ENCODE measurements around the gene MT1B. TPM values are rescaled to one million over a fixed set of nuclear protein-coding genes. Genes with fewer than 3 reads are reported as not detected.
"Not testable (repeated sequence)": the region's sequence is repeated elsewhere in the genome, so short reads cannot be mapped to it uniquely, and the experiment has no call there.

The MT1B gene
- total RNA-seq, 2 donors from 2014 or later = not detected

DNA sequence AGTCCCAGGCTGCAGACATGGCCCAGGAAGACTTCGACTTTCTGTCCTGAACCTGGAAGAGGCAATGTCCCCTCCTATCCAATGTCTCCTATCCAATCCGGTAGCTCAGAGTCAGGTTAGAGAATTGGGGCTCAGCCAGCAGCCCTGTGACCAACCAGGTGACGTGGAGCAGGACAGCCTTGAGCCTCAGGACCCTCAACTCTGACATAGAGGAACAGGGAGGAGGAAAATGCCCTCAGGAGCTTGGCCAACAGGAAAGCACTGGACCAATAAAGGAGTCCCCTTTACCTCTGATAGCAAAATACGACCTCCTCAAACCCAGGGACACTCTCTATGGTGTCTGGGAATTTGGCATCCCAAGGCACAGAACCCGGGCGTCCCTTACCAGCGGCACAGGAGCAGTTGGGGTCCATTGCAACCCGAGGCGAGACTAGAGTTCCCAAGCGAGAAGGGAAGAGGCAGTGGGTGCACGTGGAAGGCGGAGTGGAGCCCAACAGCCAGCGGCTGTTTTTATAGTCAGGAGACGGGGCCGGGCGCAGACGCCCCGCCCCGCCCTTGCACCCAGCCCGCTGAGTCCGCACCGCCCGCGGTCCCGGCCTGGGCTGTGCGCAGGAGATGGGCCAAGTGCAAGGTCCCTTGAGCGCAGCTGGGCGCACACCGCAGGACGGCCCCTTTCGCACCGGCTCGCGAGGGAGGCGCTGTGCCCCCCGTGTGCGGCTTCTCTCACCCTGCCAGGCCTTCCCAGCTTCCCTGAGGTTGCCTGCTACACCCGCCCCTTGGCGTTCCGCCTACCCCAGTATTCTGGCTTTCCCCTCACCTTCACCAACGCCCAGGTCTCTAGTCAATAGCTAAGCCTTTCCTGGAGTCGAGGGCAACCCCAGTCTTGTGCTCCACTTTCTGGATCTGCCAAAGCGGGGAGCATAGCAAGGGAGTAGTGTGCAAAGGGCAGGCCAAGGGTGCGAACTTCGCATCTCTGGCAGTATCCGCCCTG, 16.2 kb downstream of the MT1B start, which contains the start of gene MT1G:
TSS of gene MT1G (minus strand) at position 485 of the 991 bp plus-strand sequence. CDS start at position 413, 72 bp downstream.
- Histone ChIP-seq H3K27ac (no peak within 1 kb of the TSS), H3K27me3 (peaks cover 42% of the 10 kb centered on the region)
- intact Hi-C loops (cut with DNase I) = no loop called here

DNA sequence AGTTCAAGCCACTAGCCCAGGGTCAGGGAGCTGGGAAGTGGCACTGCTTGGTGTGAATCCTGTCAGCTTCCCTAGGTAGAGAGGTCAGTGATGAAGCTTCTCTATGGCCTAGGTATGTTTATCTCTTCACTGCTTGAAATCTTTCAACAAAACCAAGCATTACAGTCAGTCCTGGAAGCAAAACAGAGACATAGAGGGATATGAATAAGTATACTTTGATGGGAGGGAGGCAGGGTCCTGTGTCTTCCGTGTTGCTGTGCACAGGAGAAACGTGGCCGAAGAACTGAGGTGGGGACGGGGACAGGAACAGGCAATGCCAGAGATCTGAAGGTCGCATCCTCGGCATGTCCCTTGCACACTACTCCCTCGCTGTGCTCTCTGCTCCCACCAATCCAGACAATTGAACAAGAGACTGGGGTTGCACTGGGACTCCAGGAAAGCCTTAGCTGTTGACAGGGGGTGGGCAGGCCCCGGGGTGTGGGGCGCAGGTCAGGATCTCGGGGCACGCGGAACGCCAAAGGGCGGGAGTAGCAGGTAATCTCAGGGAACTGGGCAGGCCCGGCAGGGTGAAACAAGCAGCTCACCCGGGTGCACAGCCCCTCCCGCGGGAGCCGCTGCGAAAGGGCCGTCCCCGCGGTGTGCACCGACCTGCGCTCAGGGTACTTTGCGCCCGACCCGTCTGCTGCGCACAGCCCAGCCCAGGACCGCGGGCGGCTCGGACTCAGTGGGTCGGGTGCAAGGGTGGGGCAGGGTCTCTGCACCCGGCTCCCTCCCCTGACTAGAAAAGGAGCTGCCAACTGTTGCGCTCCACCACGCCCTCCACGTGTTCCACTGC, 17.5 kb downstream of the MT1B start, which contains the start of gene MT1H:
TSS of gene MT1H (plus strand) at position 810 of the 835 bp plus-strand sequence. CDS start 71 bp downstream, outside the sequence.
- H3K4me1 ChIP-seq = no peaks in the 10 kb centered on the region
- peaks cover 31% of the 10 kb centered on the region for H3K27me3 ChIP-seq
- H3K4me3 ChIP-seq = no peak within 1 kb of the TSS
- DNase-seq = peak; percentile 50
- H3K36me3 ChIP-seq = no peaks in the 10 kb centered on the region
- intact Hi-C loops (cut with DNase I) = no loop called here
- TF ChIP-seq, protein P1, sequence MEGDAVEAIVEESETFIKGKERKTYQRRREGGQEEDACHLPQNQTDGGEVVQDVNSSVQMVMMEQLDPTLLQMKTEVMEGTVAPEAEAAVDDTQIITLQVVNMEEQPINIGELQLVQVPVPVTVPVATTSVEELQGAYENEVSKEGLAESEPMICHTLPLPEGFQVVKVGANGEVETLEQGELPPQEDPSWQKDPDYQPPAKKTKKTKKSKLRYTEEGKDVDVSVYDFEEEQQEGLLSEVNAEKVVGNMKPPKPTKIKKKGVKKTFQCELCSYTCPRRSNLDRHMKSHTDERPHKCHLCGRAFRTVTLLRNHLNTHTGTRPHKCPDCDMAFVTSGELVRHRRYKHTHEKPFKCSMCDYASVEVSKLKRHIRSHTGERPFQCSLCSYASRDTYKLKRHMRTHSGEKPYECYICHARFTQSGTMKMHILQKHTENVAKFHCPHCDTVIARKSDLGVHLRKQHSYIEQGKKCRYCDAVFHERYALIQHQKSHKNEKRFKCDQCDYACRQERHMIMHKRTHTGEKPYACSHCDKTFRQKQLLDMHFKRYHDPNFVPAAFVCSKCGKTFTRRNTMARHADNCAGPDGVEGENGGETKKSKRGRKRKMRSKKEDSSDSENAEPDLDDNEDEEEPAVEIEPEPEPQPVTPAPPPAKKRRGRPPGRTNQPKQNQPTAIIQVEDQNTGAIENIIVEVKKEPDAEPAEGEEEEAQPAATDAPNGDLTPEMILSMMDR (IDR thresholded peaks at IDR 0.05) = no peak
- no peak within 1 kb of the TSS for H3K27ac ChIP-seq
- peak within 1 kb of the TSS in 1 of 2 donors; percentile 74 for H3K9ac ChIP-seq (ENCODE audit: low read depth in 2 of 2, low read length in 2 of 2)
- no peaks in the 10 kb centered on the region for H3K9me3 ChIP-seq

More for the DNA sequence above, 16.2 kb downstream of the MT1B start, which contains the start of gene MT1G:
- peak; percentile 80 for DNase-seq
- TF ChIP-seq, protein P1 (IDR thresholded peaks at IDR 0.05) = no peak
- Histone ChIP-seq H3K36me3 (no peaks in the 10 kb centered on the region), H3K9me3 (no peaks in the 10 kb centered on the region), H3K4me1 (no peaks in the 10 kb centered on the region), H3K9ac (ENCODE audit: low read depth in 2 of 2, low read length in 2 of 2) (peak within 1 kb of the TSS; percentile 63 to 83), H3K4me3 (peak within 1 kb of the TSS; percentile 20)

DNA sequence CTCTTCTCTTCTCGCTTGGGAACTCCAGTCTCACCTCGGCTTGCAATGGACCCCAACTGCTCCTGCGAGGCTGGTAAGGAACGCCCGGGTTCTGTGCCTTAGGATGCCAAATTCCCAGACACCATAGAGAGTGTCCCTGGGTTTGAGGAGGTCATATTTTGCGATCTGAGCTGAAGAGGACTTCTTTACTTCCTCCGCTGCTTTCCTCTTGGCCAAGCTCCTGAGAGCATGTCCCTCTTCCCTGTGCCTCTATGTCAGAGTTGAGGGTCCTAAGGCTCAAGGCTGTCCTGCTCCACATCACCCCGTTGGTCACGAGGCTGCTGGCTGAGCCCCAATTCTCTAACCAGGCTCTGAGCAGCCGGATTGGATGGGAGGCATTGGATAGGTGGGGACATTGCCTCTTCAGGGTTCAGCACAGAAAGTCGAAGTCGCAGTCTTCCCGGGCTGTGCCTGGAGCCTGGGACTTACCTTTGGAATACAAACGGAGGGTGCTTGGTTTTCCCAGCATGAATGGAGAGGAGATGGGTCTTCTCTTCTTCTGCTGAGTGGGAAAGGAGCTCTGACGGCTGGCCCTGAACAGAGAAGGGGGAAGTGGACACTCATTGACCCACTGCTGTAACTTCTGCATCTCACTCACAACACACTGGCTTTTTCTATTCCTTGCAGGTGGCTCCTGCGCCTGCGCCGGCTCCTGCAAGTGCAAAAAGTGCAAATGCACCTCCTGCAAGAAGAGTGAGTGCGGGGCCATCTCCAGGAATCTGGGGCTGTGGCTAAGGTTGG, 18.3 kb downstream of the MT1B start:
- no peak overlapping the region for H3K27ac ChIP-seq
- H3K9ac ChIP-seq (ENCODE audit: low read depth in 2 of 2, low read length in 2 of 2) = peak overlapping the region in 1 of 2 donors; percentile 74
- peaks cover 24% of the 10 kb centered on the region for H3K27me3 ChIP-seq
- H3K9me3 ChIP-seq = no peaks in the 10 kb centered on the region
- H3K4me1 ChIP-seq = no peaks in the 10 kb centered on the region
- no peak overlapping the region for H3K4me3 ChIP-seq
- TF ChIP-seq, protein P1 (IDR thresholded peaks at IDR 0.05) = no peak
- DNase-seq = no peak
- intact Hi-C loops (cut with DNase I) = no loop called here
- no peaks in the 10 kb centered on the region for H3K36me3 ChIP-seq

DNA sequence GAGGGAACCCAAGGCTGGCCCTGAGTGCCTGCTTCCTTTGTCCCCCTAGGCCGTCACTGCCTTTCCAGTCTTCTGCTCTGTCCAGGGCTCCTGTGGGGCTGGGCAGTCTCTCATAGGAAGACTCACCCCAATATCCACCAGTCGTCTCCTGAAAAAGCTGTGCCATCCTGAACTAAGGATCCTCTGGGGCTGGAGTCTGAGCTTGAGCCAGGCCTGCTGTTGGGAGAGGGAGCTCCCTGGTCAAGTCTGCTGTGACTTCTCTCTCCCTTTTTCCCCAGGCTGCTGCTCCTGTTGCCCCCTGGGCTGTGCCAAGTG, 18.9 kb downstream of the MT1B start:
- Histone ChIP-seq H3K27ac (no peak overlapping the region), H3K9ac (ENCODE audit: low read depth in 2 of 2, low read length in 2 of 2) (no peak overlapping the region), H3K4me1 (no peaks in the 10 kb centered on the region), H3K4me3 (no peak overlapping the region), H3K36me3 (no peaks in the 10 kb centered on the region), H3K27me3 (peaks cover 24% of the 10 kb centered on the region), H3K9me3 (no peaks in the 10 kb centered on the region)
- TF ChIP-seq, protein P1 (IDR thresholded peaks at IDR 0.05) = no peak
- DNase-seq = no peak
- intact Hi-C loops (cut with DNase I) = no loop called here

DNA sequence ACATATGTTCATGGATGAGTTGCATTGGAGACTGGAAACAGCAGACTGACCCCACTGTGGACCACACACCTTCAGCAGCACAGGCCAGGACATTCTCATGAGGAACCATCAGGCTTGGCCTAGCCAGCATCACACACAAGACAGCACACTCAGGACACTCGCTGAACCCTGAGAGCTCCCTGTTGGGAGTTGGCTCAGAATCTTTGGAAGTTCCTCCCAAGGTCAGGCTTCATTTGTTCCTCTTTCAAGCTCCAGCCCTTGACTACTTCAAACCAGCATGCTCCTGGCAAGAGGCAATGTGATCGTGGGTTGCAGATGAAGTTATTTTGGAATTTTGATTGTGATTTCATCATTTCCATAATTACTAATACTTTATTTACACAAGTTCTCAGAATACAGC, 20.0 kb downstream of the MT1B start:
- intact Hi-C loops (cut with DNase I); H3K9me3 ChIP-seq; H3K36me3 ChIP-seq; H3K27ac ChIP-seq; H3K9ac ChIP-seq (ENCODE audit: low read depth in 2 of 2, low read length in 2 of 2); DNase-seq; H3K4me3 ChIP-seq; H3K4me1 ChIP-seq: not testable (repeated sequence)
- peaks cover 30% of the 10 kb centered on the region for H3K27me3 ChIP-seq

DNA sequence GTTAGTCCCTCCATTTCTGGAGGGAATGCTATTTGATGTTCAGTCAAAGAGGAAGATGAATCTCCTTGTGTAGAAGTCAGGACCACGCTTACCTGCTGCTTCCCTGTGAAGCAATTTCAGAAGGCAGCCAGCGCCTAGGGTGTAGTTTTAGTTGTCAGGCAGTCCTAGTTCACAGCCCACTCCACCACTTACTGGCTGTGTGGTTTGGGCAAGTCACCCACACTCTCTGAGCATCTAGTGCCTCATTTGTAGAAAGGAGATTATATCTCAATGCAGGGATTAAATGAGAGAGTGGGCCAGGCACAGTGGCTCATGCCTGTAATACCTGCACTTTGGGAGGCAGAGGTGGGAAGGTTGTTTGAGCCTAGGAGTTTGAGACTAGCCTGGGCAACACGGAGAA, 20.5 kb downstream of the MT1B start:
- H3K27ac ChIP-seq; H3K36me3 ChIP-seq; DNase-seq; intact Hi-C loops (cut with DNase I); H3K4me1 ChIP-seq; H3K9me3 ChIP-seq; H3K9ac ChIP-seq (ENCODE audit: low read depth in 2 of 2, low read length in 2 of 2); H3K4me3 ChIP-seq: not testable (repeated sequence)
- peaks cover 30% of the 10 kb centered on the region for H3K27me3 ChIP-seq
